SK-N-SH (cell line): ENCODE data around the gene ZNF776.

Source experiments
- EP300 ChIP-seq, 2 experiments: IDR thresholded peaks; 2 replicates each; pipeline versions ENCODE4 v1.4.0 to v1.6.1; 2012; ENCODE audit warnings: borderline replicate concordance in 1 of 2, low read depth in 1 of 2, low read length in 1 of 2
- FOSL2 ChIP-seq: IDR thresholded peaks from 2 replicates; pipeline ENCODE4 v1.4.0; 2012; ENCODE audit warnings: low read depth, mild to moderate bottlenecking, moderate library complexity, borderline replicate concordance
- POLR2AphosphoS5 ChIP-seq: IDR thresholded peaks from 2 replicates; pipeline ENCODE4 v1.6.1; 2012; ENCODE audit warnings: low read depth, low read length
- REST ChIP-seq: IDR thresholded peaks from 2 replicates; pipeline ENCODE4 v1.6.1; 2012; ENCODE audit warnings: mild to moderate bottlenecking, low read depth, low read length, moderate library complexity
- SMC3 ChIP-seq: IDR thresholded peaks from 2 replicates; pipeline ENCODE4 v1.6.1; 2012; ENCODE audit warnings: low read depth, low read length, improper control_type of control experiment
- YY1 ChIP-seq: IDR thresholded peaks from 2 replicates; pipeline ENCODE4 v1.4.0; 2012; ENCODE audit warnings: low read depth, mild to moderate bottlenecking
- ZBTB33 ChIP-seq: IDR thresholded peaks from 2 replicates; pipeline ENCODE4 v1.4.0; 2012; ENCODE audit warnings: low read depth, borderline replicate concordance
- TF ChIP-seq, protein P1 (sequence below): fragments of 200-600 bp; sonication (generic); IDR thresholded peaks from 2 replicates; pipeline ENCODE4 v1.6.1; 2017; ENCODE audit warnings: antibody characterized with exemption, mild to moderate bottlenecking, moderate library complexity

DNA sequence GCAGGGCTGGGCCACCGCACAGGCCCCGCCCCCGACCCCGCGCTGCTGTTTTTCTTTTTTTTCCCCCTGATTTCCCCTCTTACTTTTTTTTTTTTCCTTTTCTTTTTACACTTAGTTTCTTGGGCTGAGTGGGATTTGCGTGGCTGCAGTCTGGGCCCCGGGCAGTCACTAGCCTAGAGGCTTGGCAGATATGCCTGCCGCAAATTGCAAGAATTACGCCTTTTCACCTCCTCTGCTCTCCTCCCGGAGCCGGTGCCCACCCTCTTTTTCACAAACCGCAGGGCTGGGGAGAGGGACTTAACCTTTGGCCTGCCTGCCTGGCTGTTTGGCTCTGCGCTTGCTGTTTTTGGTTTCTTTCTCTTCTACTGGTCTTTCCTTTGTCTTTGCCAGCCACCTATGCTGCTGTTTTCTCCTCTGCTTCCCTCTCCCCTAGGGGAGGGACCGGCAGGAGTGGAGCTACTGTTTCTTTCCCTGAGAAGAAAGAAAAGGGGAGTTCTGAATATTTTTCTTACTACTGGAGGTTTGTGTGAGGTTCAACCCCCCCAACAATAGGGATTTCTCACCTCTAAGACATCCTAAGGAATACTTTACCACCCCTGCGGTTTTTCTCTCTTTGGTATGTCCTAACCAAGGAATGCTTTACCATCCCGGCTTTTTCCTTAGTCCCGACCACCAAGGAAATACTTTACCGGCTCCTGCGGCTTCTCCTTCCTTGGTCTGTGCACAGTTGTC, 57.1 kb downstream of the ZNF776 start:
- TF ChIP-seq, protein P1, sequence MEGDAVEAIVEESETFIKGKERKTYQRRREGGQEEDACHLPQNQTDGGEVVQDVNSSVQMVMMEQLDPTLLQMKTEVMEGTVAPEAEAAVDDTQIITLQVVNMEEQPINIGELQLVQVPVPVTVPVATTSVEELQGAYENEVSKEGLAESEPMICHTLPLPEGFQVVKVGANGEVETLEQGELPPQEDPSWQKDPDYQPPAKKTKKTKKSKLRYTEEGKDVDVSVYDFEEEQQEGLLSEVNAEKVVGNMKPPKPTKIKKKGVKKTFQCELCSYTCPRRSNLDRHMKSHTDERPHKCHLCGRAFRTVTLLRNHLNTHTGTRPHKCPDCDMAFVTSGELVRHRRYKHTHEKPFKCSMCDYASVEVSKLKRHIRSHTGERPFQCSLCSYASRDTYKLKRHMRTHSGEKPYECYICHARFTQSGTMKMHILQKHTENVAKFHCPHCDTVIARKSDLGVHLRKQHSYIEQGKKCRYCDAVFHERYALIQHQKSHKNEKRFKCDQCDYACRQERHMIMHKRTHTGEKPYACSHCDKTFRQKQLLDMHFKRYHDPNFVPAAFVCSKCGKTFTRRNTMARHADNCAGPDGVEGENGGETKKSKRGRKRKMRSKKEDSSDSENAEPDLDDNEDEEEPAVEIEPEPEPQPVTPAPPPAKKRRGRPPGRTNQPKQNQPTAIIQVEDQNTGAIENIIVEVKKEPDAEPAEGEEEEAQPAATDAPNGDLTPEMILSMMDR, result no peak
- TF ChIP-seq FOSL2 (no peak), EP300 (IDR thresholded peaks at IDR 0.05; ENCODE audit: borderline replicate concordance in 1 of 2, low read depth in 1 of 2, low read length in 1 of 2) (no peak), SMC3 (no peak), REST (no peak), ZBTB33 (no peak), YY1 (no peak), POLR2AphosphoS5 (peak; percentile 27; the same call in 1 of the 2 replicates)
